Measurements from ENCODE around the gene GLRX.
A peak's percentile ranks its signal among the peaks of the same experiment; 100 is the strongest.

Gene GLRX

GRCh38 chr5:95861864-95862561, 39.5 kb upstream of the GLRX start:
- Histone ChIP-seq H3K27me3 (replicated peaks; ENCODE audit: control insufficient read depth, insufficient read depth, low read length) (no peaks in the 10 kb centered on the region), H3K4me3 (replicated peaks; ENCODE audit: low read depth, low read length) (no peak overlapping the region), H3K36me3 (ENCODE audit: control insufficient read depth, insufficient read depth, low read length) (no peaks in the 10 kb centered on the region)
- DNase-seq (ENCODE audit: extremely low read depth, insufficient read length): no peak
- TF ChIP-seq CTCF (IDR thresholded peaks at IDR 0.05; ENCODE audit: insufficient read depth, low read length, poor library complexity, severe bottlenecking): no peak

GRCh38 chr5:95861221-95861863, 38.8 kb upstream of the GLRX start:
- Histone ChIP-seq H3K36me3 (ENCODE audit: control insufficient read depth, insufficient read depth, low read length) (no peaks in the 10 kb centered on the region), H3K4me3 (replicated peaks; ENCODE audit: low read depth, low read length) (no peak overlapping the region), H3K27me3 (replicated peaks; ENCODE audit: control insufficient read depth, insufficient read depth, low read length) (no peaks in the 10 kb centered on the region)
- TF ChIP-seq CTCF (IDR thresholded peaks at IDR 0.05; ENCODE audit: insufficient read depth, low read length, poor library complexity, severe bottlenecking): no peak
- no peak for DNase-seq (ENCODE audit: extremely low read depth, insufficient read length)

GRCh38 chr5:95859661-95860060, 37.1 kb upstream of the GLRX start:
- no peak for DNase-seq (ENCODE audit: extremely low read depth, insufficient read length)
- TF ChIP-seq CTCF (IDR thresholded peaks at IDR 0.05; ENCODE audit: insufficient read depth, low read length, poor library complexity, severe bottlenecking): no peak
- no peak overlapping the region for H3K4me3 ChIP-seq (replicated peaks; ENCODE audit: low read depth, low read length)

GRCh38 chr5:95858661-95859595, 36.4 kb upstream of the GLRX start:
- no peaks in the 10 kb centered on the region for H3K36me3 ChIP-seq (ENCODE audit: control insufficient read depth, insufficient read depth, low read length)
- DNase-seq (ENCODE audit: extremely low read depth, insufficient read length): peak; percentile 91
- no peaks in the 10 kb centered on the region for H3K27me3 ChIP-seq (replicated peaks; ENCODE audit: control insufficient read depth, insufficient read depth, low read length)
- TF ChIP-seq CTCF (IDR thresholded peaks at IDR 0.05; ENCODE audit: insufficient read depth, low read length, poor library complexity, severe bottlenecking): peak; percentile 90
- no peak overlapping the region for H3K4me3 ChIP-seq (replicated peaks; ENCODE audit: low read depth, low read length)

More at GRCh38 chr5:95859661-95860060, 37.1 kb upstream of the GLRX start:
- Histone ChIP-seq H3K27me3 (replicated peaks; ENCODE audit: control insufficient read depth, insufficient read depth, low read length) (no peaks in the 10 kb centered on the region), H3K36me3 (ENCODE audit: control insufficient read depth, insufficient read depth, low read length) (no peaks in the 10 kb centered on the region)

GRCh38 chr5:95858023-95858461, 35.5 kb upstream of the GLRX start:
- Histone ChIP-seq H3K36me3 (ENCODE audit: control insufficient read depth, insufficient read depth, low read length) (no peaks in the 10 kb centered on the region), H3K4me3 (replicated peaks; ENCODE audit: low read depth, low read length) (no peak overlapping the region), H3K27me3 (replicated peaks; ENCODE audit: control insufficient read depth, insufficient read depth, low read length) (no peaks in the 10 kb centered on the region)
- no peak for TF ChIP-seq CTCF (IDR thresholded peaks at IDR 0.05; ENCODE audit: insufficient read depth, low read length, poor library complexity, severe bottlenecking)
- no peak for DNase-seq (ENCODE audit: extremely low read depth, insufficient read length)
